ENCODE results near the gene CERCAM. TPM values are rescaled to one million over a fixed set of nuclear protein-coding genes. Genes with fewer than 3 reads are reported as not detected.

The CERCAM gene
- total and polyA plus RNA-seq, 12 donors: 3.5 to 30.4 (median 10.0) TPM

DNA sequence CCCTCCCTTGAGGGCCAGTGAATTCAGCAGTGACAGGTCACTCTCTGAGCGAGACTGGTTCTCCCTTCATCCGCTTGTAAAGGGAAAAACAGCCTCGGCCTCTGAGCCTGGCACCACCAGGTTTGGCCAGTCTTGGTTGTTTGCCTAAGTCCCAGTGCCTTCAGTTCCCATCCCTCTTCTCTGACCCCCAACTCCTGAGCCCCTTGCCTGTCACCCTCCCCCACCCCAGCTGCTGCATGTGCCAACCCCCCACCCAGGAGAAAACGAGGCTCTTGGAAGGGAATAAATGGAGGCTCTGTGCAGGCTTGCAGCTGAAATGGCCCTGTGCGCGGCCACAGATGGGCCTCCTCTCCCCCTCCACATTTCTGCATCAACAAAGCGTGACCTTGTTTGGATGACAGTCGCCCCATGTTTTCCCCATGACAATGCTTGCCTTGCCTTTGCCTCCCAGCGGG is 46.4 kb upstream of the CERCAM start:
- intact Hi-C loops (cut with DNase I): no loop called here
- ATAC-seq (no peak), DNase-seq (no peak)
- TF ChIP-seq, protein P1, sequence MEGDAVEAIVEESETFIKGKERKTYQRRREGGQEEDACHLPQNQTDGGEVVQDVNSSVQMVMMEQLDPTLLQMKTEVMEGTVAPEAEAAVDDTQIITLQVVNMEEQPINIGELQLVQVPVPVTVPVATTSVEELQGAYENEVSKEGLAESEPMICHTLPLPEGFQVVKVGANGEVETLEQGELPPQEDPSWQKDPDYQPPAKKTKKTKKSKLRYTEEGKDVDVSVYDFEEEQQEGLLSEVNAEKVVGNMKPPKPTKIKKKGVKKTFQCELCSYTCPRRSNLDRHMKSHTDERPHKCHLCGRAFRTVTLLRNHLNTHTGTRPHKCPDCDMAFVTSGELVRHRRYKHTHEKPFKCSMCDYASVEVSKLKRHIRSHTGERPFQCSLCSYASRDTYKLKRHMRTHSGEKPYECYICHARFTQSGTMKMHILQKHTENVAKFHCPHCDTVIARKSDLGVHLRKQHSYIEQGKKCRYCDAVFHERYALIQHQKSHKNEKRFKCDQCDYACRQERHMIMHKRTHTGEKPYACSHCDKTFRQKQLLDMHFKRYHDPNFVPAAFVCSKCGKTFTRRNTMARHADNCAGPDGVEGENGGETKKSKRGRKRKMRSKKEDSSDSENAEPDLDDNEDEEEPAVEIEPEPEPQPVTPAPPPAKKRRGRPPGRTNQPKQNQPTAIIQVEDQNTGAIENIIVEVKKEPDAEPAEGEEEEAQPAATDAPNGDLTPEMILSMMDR (IDR thresholded peaks at IDR 0.05): no peak
- H3K4me3 ChIP-seq: no peak overlapping the region
- no peak overlapping the region for H3K27ac ChIP-seq
- 85 to 87% methylated on average over 9 of the region's 9 CpGs for WGBS, 2 donors
- peaks cover 2 to 29% (median 22%) of the 10 kb centered on the region in 9 donors for H3K4me1 ChIP-seq
- H3K36me3 ChIP-seq: peaks cover 0 to 55% (median 8%) of the 10 kb centered on the region in 9 donors
- H3K9me3 ChIP-seq: no peaks in the 10 kb centered on the region
- no peaks in the 10 kb centered on the region for H3K27me3 ChIP-seq

DNA sequence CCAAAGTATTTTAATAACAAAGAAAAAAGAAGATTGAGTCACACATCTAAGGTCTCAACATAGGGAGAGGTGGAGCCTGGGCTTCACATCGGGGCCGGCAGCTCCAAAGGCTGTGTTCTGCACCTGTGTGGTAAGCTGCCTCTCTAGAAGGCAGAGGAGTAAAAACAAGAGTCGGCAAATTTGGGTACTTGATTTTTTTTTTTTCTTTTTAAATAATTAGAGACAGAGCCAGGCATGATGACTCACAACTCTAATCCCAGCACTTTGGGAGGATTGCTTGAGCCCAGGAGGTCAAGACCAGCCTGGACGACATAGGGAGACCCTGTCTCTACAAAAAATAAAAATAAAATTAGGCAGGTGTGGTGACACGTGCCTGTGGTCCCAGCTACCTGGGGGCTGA is 44.8 kb upstream of the CERCAM start:
- H3K4me3 ChIP-seq: no peak overlapping the region
- intact Hi-C loops (cut with DNase I): no loop called here
- no peaks in the 10 kb centered on the region for H3K9me3 ChIP-seq
- ATAC-seq (no peak), DNase-seq (no peak)
- peaks cover 0 to 17% (median 14%) of the 10 kb centered on the region in 9 donors for H3K4me1 ChIP-seq
- TF ChIP-seq, protein P1 (IDR thresholded peaks at IDR 0.05): no peak
- H3K27me3 ChIP-seq: no peaks in the 10 kb centered on the region
- 83 to 90% methylated on average over 5 of the region's 5 CpGs for WGBS, 2 donors
- H3K36me3 ChIP-seq: peaks cover 0 to 71% (median 14%) of the 10 kb centered on the region in 9 donors
- no peak overlapping the region for H3K27ac ChIP-seq

DNA sequence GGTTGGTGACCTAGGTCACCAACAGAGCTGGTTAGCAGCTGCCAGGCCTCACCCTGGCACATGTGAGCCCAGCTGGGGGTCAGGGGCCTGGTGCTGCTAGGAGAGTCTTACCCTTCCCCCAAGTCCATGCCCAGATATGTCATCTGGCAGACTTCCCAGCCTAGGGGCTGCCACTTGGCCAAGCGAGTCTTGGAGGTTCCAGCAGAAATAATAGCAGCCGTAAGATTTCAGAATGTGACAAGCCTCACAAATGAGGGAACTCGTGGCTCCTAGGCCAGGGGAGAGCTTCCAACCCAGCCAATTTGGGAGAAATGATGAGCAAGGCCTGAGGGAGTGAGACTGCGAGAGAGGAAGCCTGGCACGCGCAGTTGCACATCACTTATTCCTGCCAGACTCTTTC is 38.4 kb upstream of the CERCAM start:
- ATAC-seq: no peak
- H3K36me3 ChIP-seq: peaks cover 0 to 96% (median 20%) of the 10 kb centered on the region in 9 donors

DNA sequence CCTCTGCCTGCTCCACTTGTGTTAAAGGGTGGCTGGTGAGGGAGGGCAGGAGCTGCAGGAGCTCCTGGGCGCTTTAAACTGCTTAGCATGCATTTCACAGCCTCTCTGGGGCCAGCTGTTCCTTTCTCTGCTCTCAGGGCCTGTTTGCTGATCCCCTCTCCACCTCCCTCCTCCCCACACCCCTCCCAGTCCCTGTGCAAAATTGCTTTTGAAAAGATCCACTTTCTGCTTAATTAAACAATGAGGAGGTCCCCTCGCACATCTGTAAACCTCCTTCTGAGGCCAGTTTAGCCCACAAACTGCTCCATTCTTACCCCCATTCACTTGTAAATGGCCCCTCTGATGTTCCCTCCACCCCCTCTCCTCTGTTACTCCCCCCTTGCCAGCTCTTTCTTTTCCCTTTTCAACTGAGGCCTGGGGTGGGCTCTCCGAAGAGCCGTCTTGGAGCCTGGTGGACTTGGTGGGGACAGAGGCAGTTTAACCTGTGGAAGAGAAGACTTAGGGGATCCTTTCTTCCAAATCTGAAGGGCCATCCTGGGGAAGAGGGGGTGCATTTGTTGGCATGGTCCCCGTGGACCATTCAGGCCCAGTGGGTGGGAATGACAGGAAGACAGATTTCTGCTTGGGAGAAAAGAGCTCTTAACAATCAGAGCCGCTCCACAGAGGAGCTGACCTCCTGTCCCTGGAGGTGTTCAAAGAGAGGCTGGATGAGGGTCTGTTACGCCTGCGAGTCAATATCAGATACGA is 37.5 kb upstream of the CERCAM start:
- H3K27ac ChIP-seq: no peak overlapping the region
- DNase-seq (no peak), ATAC-seq (no peak)
- intact Hi-C loops (cut with DNase I): no loop called here
- H3K4me1 ChIP-seq: peaks cover 0 to 8% (median 0%) of the 10 kb centered on the region in 9 donors
- H3K4me3 ChIP-seq: no peak overlapping the region
- no peaks in the 10 kb centered on the region for H3K9me3 ChIP-seq
- TF ChIP-seq, protein P1 (IDR thresholded peaks at IDR 0.05): no peak
- H3K27me3 ChIP-seq: no peaks in the 10 kb centered on the region
- peaks cover 0 to 98% (median 20%) of the 10 kb centered on the region in 9 donors for H3K36me3 ChIP-seq
- WGBS, 2 donors: 84% methylated on average over 9 of the region's 9 CpGs

More for the DNA sequence above, 38.4 kb upstream of the CERCAM start:
- Histone ChIP-seq H3K4me3 (no peak overlapping the region), H3K27me3 (no peaks in the 10 kb centered on the region), H3K4me1 (peaks cover 0 to 8% (median 0%) of the 10 kb centered on the region in 9 donors), H3K27ac (no peak overlapping the region), H3K9me3 (no peaks in the 10 kb centered on the region)
- DNase-seq: no peak
- TF ChIP-seq, protein P1 (IDR thresholded peaks at IDR 0.05): no peak
- intact Hi-C loops (cut with DNase I): no loop called here
- 62 to 74% methylated on average over 6 of the region's 6 CpGs for WGBS, 2 donors

Data from heart right ventricle (tissue), 16 donors.